ENCODE results near the gene KISS1.

Gene KISS1

GRCh38 chr1:204151552-204152309 is 44.6 kb downstream of the KISS1 start, which contains the start of gene ETNK2 (continued):
- no peak for TF ChIP-seq ZNF155 (tag by site-specific recombination; IDR thresholded peaks at IDR 0.05)
- peak; percentile 23; the same call in 1 of the 2 replicates for TF ChIP-seq ZBTB8A (tag by site-specific recombination; IDR thresholded peaks at IDR 0.05)
- peak; percentile 8; the same call in 1 of the 2 replicates for TF ChIP-seq SP2 (tag by site-specific recombination; IDR thresholded peaks at IDR 0.05)
- TF ChIP-seq, protein P1, sequence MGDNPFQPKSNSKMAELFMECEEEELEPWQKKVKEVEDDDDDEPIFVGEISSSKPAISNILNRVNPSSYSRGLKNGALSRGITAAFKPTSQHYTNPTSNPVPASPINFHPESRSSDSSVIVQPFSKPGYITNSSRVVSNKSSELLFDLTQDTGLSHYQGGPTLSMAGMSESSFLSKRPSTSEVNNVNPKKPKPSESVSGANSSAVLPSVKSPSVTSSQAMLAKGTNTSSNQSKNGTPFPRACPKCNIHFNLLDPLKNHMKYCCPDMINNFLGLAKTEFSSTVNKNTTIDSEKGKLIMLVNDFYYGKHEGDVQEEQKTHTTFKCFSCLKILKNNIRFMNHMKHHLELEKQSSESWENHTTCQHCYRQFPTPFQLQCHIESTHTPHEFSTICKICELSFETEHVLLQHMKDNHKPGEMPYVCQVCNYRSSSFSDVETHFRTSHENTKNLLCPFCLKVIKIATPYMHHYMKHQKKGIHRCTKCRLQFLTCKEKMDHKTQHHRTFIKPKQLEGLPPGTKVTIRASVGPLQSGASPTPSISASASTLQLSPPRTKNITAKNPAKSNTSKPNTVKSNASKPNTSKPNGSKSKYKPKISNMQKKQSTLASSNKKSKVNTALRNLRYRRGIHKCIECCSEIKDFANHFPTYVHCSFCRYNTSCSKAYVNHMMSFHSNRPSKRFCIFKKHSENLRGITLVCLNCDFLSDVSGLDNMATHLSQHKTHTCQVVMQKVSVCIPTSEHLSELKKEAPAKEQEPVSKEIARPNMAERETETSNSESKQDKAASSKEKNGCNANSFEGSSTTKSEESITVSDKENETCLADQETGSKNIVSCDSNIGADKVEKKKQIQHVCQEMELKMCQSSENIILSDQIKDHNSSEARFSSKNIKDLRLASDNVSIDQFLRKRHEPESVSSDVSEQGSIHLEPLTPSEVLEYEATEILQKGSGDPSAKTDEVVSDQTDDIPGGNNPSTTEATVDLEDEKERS (tag by site-specific recombination; IDR thresholded peaks at IDR 0.05): no peak
- TF ChIP-seq SCRT1 (tag by site-specific recombination; IDR thresholded peaks at IDR 0.05; ENCODE audit: borderline replicate concordance): no peak
- TF ChIP-seq IKZF3 (tag by site-specific recombination; IDR thresholded peaks at IDR 0.05): peak; percentile 23; the same call in 1 of the 2 replicates
- peak; percentile 18; the same call in 1 of the 2 replicates for TF ChIP-seq KLF8 (tag by site-specific recombination; IDR thresholded peaks at IDR 0.05)
- TF ChIP-seq ZNF510 (tag by site-specific recombination; IDR thresholded peaks at IDR 0.05; ENCODE audit: insufficient replicate concordance): no peak
- no peak for TF ChIP-seq KLF16 (tag by site-specific recombination; IDR thresholded peaks at IDR 0.05)
- TF ChIP-seq ZNF501 (tag by site-specific recombination; IDR thresholded peaks at IDR 0.05): 0 out of 2 replicates have a peak, but pooled peaks have one; percentile 23
- TF ChIP-seq ZNF76 (tag by site-specific recombination; IDR thresholded peaks at IDR 0.05; ENCODE audit: borderline replicate concordance, low read depth): peak; percentile 71; the same call in 1 of the 2 replicates
- peak; percentile 98 for TF ChIP-seq ZBTB20 (tag by site-specific recombination; IDR thresholded peaks at IDR 0.05)
- TF ChIP-seq ZBTB44 (tag by site-specific recombination; IDR thresholded peaks at IDR 0.05): 0 out of 2 replicates have a peak, but pooled peaks have one; percentile 9
- no peak for TF ChIP-seq ZNF114 (tag by site-specific recombination; IDR thresholded peaks at IDR 0.05)
- no peak for TF ChIP-seq ZNF48 (tag by site-specific recombination; IDR thresholded peaks at IDR 0.05)
- TF ChIP-seq ZNF768 (tag by site-specific recombination; IDR thresholded peaks at IDR 0.05): no peak
- TF ChIP-seq ZXDB (tag by site-specific recombination; IDR thresholded peaks at IDR 0.05): peak; percentile 12; the same call in 1 of the 2 replicates
- no peak for TF ChIP-seq ZNF785 (tag by site-specific recombination; IDR thresholded peaks at IDR 0.05)

- ChIA-PET CTCF (interaction anchor here (0.6 to 2.9 kb wide), 9 partner anchors 11 to 1059 kb away, joined by 3 to 9 read pairs (median 3); no protein-coding TSS in a partner anchor), POLR2A (interaction anchor here (1.0 kb wide), 2 partner anchors 13 to 365 kb away, joined by 3 to 4 read pairs; partner anchors contain the start of gene MDM4)
- H3K4me3 ChIP-seq (ENCODE audit: low read depth, low read length): peak overlapping the region; percentile 66
- peaks cover 0 to 1% of the 10 kb centered on the region in 2 experiments; a peak in 1 of 3 replicates for H3K36me3 ChIP-seq (ENCODE audit: control insufficient read depth in 2 of 2, insufficient read depth in 1 of 2, low read length in 2 of 2)
- peaks cover 3% of the 10 kb centered on the region for H3K4me1 ChIP-seq (ENCODE audit: control insufficient read depth, insufficient read depth, low read length)
- H3K27ac ChIP-seq (ENCODE audit: extremely low read depth, low read depth, low read length): no peak overlapping the region; the same call in 1 of the 2 replicates
- no peaks in the 10 kb centered on the region for H3K9me3 ChIP-seq (ENCODE audit: control insufficient read depth, insufficient read depth, low read depth, low read length)
- TF ChIP-seq, protein P2, sequence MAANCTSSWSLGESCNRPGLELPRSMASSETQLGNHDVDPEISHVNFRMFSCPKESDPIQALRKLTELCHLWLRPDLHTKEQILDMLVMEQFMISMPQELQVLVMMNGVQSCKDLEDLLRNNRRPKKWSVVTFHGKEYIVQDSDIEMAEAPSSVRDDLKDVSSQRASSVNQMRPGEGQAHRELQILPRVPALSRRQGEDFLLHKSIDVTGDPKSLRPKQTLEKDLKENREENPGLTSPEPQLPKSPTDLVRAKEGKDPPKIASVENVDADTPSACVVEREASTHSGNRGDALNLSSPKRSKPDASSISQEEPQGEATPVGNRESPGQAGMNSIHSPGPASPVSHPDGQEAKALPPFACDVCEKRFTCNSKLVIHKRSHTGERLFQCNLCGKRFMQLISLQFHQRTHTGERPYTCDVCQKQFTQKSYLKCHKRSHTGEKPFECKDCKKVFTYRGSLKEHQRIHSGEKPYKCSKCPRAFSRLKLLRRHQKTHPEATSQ (tag by site-specific recombination; IDR thresholded peaks at IDR 0.05): no peak
- TF ChIP-seq HOXC10 (CRISPR knock-in tag; IDR thresholded peaks at IDR 0.05) (no peak), KLF1 (tag by site-specific recombination; IDR thresholded peaks at IDR 0.05) (0 out of 2 replicates have a peak, but pooled peaks have one; percentile 16), SCRT1 (tag by site-specific recombination; IDR thresholded peaks at IDR 0.05; ENCODE audit: borderline replicate concordance) (peak; percentile 41; the same call in 1 of the 2 replicates), PRDM10 (tag by site-specific recombination; IDR thresholded peaks at IDR 0.05) (peak; percentile 91), ZNF600 (tag by site-specific recombination; IDR thresholded peaks at IDR 0.05) (peak; percentile 61), ZNF391 (tag by site-specific recombination; IDR thresholded peaks at IDR 0.05; ENCODE audit: borderline replicate concordance, low read depth) (no peak), KLF16 (tag by site-specific recombination; IDR thresholded peaks at IDR 0.05) (peak; percentile 47; the same call in 1 of the 2 replicates)
Measured at GRCh38 chr1:204150702-204151551, 45.4 kb downstream of the KISS1 start.
